Hepatocyte (in vitro differentiated cells): Measurements from ENCODE around the gene SNAPC1. TPM values are rescaled to one million over a fixed set of nuclear protein-coding genes. Genes with fewer than 3 reads are reported as not detected.

Source experiments
- DNase-seq: peaks from one replicate; pipeline ENCODE4 v3.0.0-alpha.2; 2016; ENCODE audit warnings: low spot score
- H2AFZ ChIP-seq: fragments of 200-600 bp; sonication (generic); 2 replicates; pipeline ENCODE4 v1.6.0; 2016; ENCODE audit warnings: antibody characterized with exemption, mild to moderate bottlenecking
- H3K27ac ChIP-seq: fragments of 200-600 bp; sonication (generic); 2 replicates; pipeline ENCODE4 v1.5.1; 2016; ENCODE audit warnings: mild to moderate bottlenecking
- H3K27me3 ChIP-seq: fragments of 200-600 bp; sonication (generic); 2 replicates; pipeline ENCODE4 v1.6.1; 2016
- H3K36me3 ChIP-seq: fragments of 200-600 bp; sonication (generic); replicated peaks from 2 replicates; pipeline ENCODE4 v1.5.1; 2016; ENCODE audit warnings: low read depth; ENCODE audit not compliant: insufficient read depth
- H3K4me1 ChIP-seq: fragments of 200-600 bp; sonication (generic); 2 replicates; pipeline ENCODE4 v1.5.1; 2016; ENCODE audit warnings: mild to moderate bottlenecking, moderate library complexity; ENCODE audit not compliant: insufficient read depth
- H3K4me2 ChIP-seq: fragments of 200-600 bp; sonication (generic); 2 replicates; pipeline ENCODE4 v1.6.0; 2016
- H3K4me3 ChIP-seq: fragments of 200-600 bp; sonication (generic); 2 replicates; pipeline ENCODE4 v1.5.1; 2016; ENCODE audit warnings: mild to moderate bottlenecking
- H3K79me2 ChIP-seq: fragments of 200-600 bp; sonication (generic); 2 replicates; pipeline ENCODE4 v1.6.0; 2017; ENCODE audit warnings: mild to moderate bottlenecking
- H3K9me2 ChIP-seq: fragments of 200-600 bp; sonication (generic); replicated peaks from 2 replicates; pipeline ENCODE4 v1.6.0; 2017; ENCODE audit warnings: mild to moderate bottlenecking; ENCODE audit not compliant: insufficient read depth
- H3K9me3 ChIP-seq: fragments of 200-600 bp; sonication (generic); 2 replicates; pipeline ENCODE4 v1.5.1; 2016; ENCODE audit warnings: low read depth, mild to moderate bottlenecking
- H4K20me1 ChIP-seq: fragments of 200-600 bp; sonication (generic); 2 replicates; pipeline ENCODE4 v1.6.0; 2016; ENCODE audit warnings: mild to moderate bottlenecking; ENCODE audit not compliant: insufficient read depth, poor library complexity, severe bottlenecking
- CTCF ChIP-seq: fragments of 200-600 bp; sonication (generic); IDR thresholded peaks from 2 replicates; pipeline ENCODE4 v1.5.1; 2016; ENCODE audit warnings: antibody characterized with exemption, mild to moderate bottlenecking; ENCODE audit not compliant: poor library complexity
- EZH2 ChIP-seq: fragments of 200-600 bp; sonication (generic); IDR thresholded peaks from 2 replicates; pipeline ENCODE4 v1.6.1; 2016; ENCODE audit warnings: antibody characterized with exemption, mild to moderate bottlenecking, borderline replicate concordance
- EZH2phosphoT487 ChIP-seq: fragments of 200-600 bp; sonication (generic); IDR thresholded peaks from one replicate; pipeline ENCODE4 v1.6.1; 2018; ENCODE audit warnings: antibody characterized with exemption, mild to moderate bottlenecking, low read depth, moderate library complexity; ENCODE audit not compliant: unreplicated experiment, severe bottlenecking
- WGBS: methylation state at CpG from one replicate; pipeline ENCODE4 v1.1.6; 2016; ENCODE audit warnings: low lambda C conversion rate; ENCODE audit errors: missing lambda C conversion rate; 5-methylcytosine and 5-hydroxymethylcytosine counted together
- polyA plus RNA-seq: library from polyadenylated mRNA; unstranded; fragments of >200 nt; fragmentation: Nextera tagmentation; extraction: Ambion mirVana; gene quantifications from 2 replicates; pipeline ENCODE4 v1.2.1, GENCODE V29; 2016
- total RNA-seq: library from RNA; depleted of rRNA; stranded (reverse); fragments of >200 nt; gene quantifications from 2 replicates; pipeline ENCODE4 v1.2.3, GENCODE V29; 2014

The SNAPC1 gene
- total and polyA plus RNA-seq, 2 experiments from 2014 or later, result 3.4 to 10.5 TPM

GRCh38 chr14:61750708-61751474 lies 11.3 kb upstream of the SNAPC1 start:
- H3K4me3 ChIP-seq, result no peak overlapping the region
- peak; percentile 15 for DNase-seq
- TF ChIP-seq EZH2, result no peak
- no peak for TF ChIP-seq EZH2phosphoT487
- no peak for TF ChIP-seq CTCF
- no peaks in the 10 kb centered on the region for H3K79me2 ChIP-seq
- no peaks in the 10 kb centered on the region for H3K27me3 ChIP-seq
- no peak overlapping the region for H3K4me2 ChIP-seq
- no peak overlapping the region for H3K27ac ChIP-seq
- H3K4me1 ChIP-seq, result no peaks in the 10 kb centered on the region
- no peak overlapping the region for H2AFZ ChIP-seq
- H3K9me3 ChIP-seq, result no peaks in the 10 kb centered on the region
- no peaks in the 10 kb centered on the region for H3K36me3 ChIP-seq
- 99% methylated on average over 45 of the region's 54 CpGs for WGBS
- no peaks in the 10 kb centered on the region for H4K20me1 ChIP-seq
- H3K9me2 ChIP-seq, result no peaks in the 10 kb centered on the region

GRCh38 chr14:61751475-61751989 lies 10.7 kb upstream of the SNAPC1 start:
- Histone ChIP-seq H3K4me2 (no peak overlapping the region), H3K9me2 (no peaks in the 10 kb centered on the region), H2AFZ (no peak overlapping the region)

GRCh38 chr14:61752626-61753025 lies 9.6 kb upstream of the SNAPC1 start:
- no peak overlapping the region for H3K4me3 ChIP-seq
- no peaks in the 10 kb centered on the region for H3K27me3 ChIP-seq
- no peaks in the 10 kb centered on the region for H3K79me2 ChIP-seq
- H3K9me3 ChIP-seq, result no peaks in the 10 kb centered on the region
- no peak for TF ChIP-seq CTCF
- no peak for TF ChIP-seq EZH2phosphoT487
- no peak for TF ChIP-seq EZH2
- peak; percentile 15 for DNase-seq
- WGBS, result 72% methylated on average over 4 of the region's 4 CpGs
- no peaks in the 10 kb centered on the region for H4K20me1 ChIP-seq
- no peak overlapping the region for H3K4me2 ChIP-seq
- no peaks in the 10 kb centered on the region for H3K9me2 ChIP-seq
- no peaks in the 10 kb centered on the region for H3K36me3 ChIP-seq
- no peaks in the 10 kb centered on the region for H3K4me1 ChIP-seq
- H2AFZ ChIP-seq, result no peak overlapping the region
- peak overlapping the region; percentile 26 for H3K27ac ChIP-seq

More at GRCh38 chr14:61751475-61751989, 10.7 kb upstream of the SNAPC1 start:
- H3K27me3 ChIP-seq, result no peaks in the 10 kb centered on the region
- H3K9me3 ChIP-seq, result no peaks in the 10 kb centered on the region
- H3K4me3 ChIP-seq, result no peak overlapping the region
- TF ChIP-seq EZH2phosphoT487, result no peak
- TF ChIP-seq CTCF, result no peak
- no peak for TF ChIP-seq EZH2
- H3K4me1 ChIP-seq, result no peaks in the 10 kb centered on the region
- H4K20me1 ChIP-seq, result no peaks in the 10 kb centered on the region
- DNase-seq, result no peak
- no peak overlapping the region for H3K27ac ChIP-seq
- no peaks in the 10 kb centered on the region for H3K79me2 ChIP-seq
- 88% methylated on average over 8 of the region's 8 CpGs for WGBS
- no peaks in the 10 kb centered on the region for H3K36me3 ChIP-seq
